AG10803 (cell line): ENCODE measurements around the gene TOMM22.
A peak's percentile ranks its signal among the peaks of the same experiment; 100 is the strongest.
"Not testable (repeated sequence)": the region's sequence is repeated elsewhere in the genome, so short reads cannot be mapped to it uniquely, and the experiment has no call there.

Experiments used
- DNase-seq: peaks from one replicate; pipeline ENCODE4 v3.0.0; 2010; ENCODE audit warnings: low read depth
- H3K4me3 ChIP-seq: 2 replicates; pipeline ENCODE4 v1.5.1; 2011; ENCODE audit warnings: mild to moderate bottlenecking, low read length, control low read depth
- TF ChIP-seq, protein P1 (sequence below): conservative IDR thresholded peaks from 2 replicates; pipeline ENCODE4 v1.5.1; 2011; ENCODE audit warnings: mild to moderate bottlenecking, low read length, control low read depth, inconsistent platforms

TOMM22 gene

DNA sequence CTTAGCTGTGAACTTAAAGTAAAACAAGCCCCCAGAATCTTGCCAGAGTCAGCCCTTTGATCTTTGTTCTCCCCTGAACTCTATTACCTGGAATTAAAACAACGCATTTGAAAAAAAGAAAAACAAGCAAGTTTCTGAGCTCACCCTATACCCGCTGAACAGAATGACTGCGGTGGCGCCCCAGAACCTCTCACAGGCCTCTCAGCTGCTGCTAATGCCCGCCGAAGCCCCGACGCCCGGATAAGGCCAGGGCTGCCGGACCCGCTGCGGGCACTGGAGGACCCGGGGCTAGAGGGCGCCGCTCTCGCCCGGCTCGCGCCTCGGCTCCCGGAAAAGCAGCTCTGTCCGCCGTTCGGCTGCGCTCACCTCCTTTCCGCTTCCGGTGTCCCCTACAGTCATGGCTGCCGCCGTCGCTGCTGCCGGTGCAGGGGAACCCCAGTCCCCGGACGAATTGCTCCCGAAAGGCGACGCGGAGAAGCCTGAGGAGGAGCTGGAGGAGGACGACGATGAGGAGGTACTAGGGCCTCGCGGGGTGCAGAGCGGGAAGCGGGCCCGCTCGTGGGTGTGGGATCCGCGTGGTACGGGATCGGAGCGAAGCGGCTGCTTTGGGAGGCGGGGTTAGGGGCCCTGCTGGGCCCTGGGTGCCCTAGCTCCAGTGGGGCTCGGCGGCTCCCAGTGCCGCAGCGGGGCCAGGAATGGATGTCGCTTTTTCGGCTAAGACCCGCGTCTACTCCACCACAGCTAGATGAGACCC is at the start of gene TOMM22:
Gene TOMM22 (plus strand): TSS at position 376 of the 754 bp plus-strand sequence. CDS start 22 bp downstream, at position 398.
- H3K4me3 ChIP-seq, result peak within 1 kb of the TSS; percentile 96
- TF ChIP-seq, protein P1, sequence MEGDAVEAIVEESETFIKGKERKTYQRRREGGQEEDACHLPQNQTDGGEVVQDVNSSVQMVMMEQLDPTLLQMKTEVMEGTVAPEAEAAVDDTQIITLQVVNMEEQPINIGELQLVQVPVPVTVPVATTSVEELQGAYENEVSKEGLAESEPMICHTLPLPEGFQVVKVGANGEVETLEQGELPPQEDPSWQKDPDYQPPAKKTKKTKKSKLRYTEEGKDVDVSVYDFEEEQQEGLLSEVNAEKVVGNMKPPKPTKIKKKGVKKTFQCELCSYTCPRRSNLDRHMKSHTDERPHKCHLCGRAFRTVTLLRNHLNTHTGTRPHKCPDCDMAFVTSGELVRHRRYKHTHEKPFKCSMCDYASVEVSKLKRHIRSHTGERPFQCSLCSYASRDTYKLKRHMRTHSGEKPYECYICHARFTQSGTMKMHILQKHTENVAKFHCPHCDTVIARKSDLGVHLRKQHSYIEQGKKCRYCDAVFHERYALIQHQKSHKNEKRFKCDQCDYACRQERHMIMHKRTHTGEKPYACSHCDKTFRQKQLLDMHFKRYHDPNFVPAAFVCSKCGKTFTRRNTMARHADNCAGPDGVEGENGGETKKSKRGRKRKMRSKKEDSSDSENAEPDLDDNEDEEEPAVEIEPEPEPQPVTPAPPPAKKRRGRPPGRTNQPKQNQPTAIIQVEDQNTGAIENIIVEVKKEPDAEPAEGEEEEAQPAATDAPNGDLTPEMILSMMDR, result peak; percentile 60
- DNase-seq, result peak; percentile 85

DNA sequence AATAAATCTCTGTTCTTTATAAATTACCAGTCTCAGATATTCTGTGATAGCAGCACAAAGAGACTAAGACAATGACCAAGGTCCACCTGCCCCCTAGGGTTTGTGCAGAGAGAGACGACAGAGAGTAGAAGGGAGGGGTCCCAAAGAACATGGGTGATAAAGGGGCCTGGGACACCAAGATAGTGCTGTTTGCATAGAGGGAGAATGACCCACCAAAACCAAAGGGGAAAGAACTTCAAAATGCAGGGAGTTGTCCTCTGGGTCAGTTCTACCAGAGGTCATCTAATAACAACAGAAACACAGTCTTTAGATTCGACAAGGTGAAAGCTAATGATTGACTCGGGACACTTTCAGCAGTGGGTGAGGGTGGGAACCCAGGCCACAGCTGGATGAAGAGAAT is 49.2 kb upstream of the TOMM22 start:
- DNase-seq, result no peak
- H3K4me3 ChIP-seq, result no peak overlapping the region
- TF ChIP-seq, protein P1, result no peak

GRCh38 chr22:38638216-38638615 is 43.5 kb upstream of the TOMM22 start:
- H3K4me3 ChIP-seq, result no peak overlapping the region
- TF ChIP-seq, protein P1, result no peak
- no peak for DNase-seq

GRCh38 chr22:38638728-38639127 is 43.0 kb upstream of the TOMM22 start:
- no peak overlapping the region for H3K4me3 ChIP-seq
- no peak for DNase-seq
- TF ChIP-seq, protein P1, result no peak

- TF ChIP-seq, protein P1, result no peak
Observed at GRCh38 chr22:38641476-38642040, 40.2 kb upstream of the TOMM22 start.

DNA sequence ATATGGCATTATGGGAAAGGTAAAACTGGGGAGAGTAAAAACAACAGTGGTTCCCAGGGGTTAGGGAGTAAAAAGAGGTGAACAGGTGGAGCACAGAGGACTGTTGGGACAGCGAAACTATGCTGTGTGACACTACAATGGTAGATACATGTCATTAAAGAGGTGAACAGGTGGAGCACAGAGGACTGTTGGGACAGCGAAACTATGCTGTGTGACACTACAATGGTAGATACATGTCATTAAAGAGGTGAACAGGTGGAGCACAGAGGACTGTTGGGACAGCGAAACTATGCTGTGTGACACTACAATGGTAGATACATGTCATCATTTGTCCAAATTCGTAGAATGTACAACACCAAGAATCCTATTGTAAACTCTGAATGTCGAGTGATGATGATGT is 37.5 kb upstream of the TOMM22 start:
- H3K4me3 ChIP-seq, DNase-seq: not testable (repeated sequence)

More at GRCh38 chr22:38641476-38642040, 40.2 kb upstream of the TOMM22 start:
- no peak overlapping the region for H3K4me3 ChIP-seq
- no peak for DNase-seq

GRCh38 chr22:38645430-38645829 is 36.3 kb upstream of the TOMM22 start:
- DNase-seq, result no peak
- TF ChIP-seq, protein P1, result no peak
- no peak overlapping the region for H3K4me3 ChIP-seq
